CD4-positive, alpha-beta T cell (primary cell): Measurements from ENCODE around the gene C4BPB. TPM values are rescaled to one million over a fixed set of nuclear protein-coding genes. Genes with fewer than 3 reads are reported as not detected.
"Not testable (repeated sequence)": the region's sequence is repeated elsewhere in the genome, so short reads cannot be mapped to it uniquely, and the experiment has no call there.

Experiments used
- ATAC-seq: fragments of 200-7000 bp; cut with Tn5 transposase; one replicate; pipeline ENCODE4 v1.10.0; 2022; ENCODE audit warnings: mild to moderate bottlenecking; ENCODE audit not compliant: poor library complexity
- CTCF ChIA-PET: fragments of 350-600 bp; sonication (Branson Sonifier 250); formaldehyde crosslinking; loops from one replicate; lab custom pipeline; 2021; ENCODE audit warnings: antibody characterized with exemption, inconsistent platforms; lab: Charles Lee
- POLR2A ChIA-PET: fragments of 350-600 bp; sonication (Branson Sonifier 250); formaldehyde crosslinking; loops from one replicate; lab custom pipeline; 2021; ENCODE audit warnings: antibody characterized with exemption, inconsistent platforms; lab: Charles Lee
- DNase-seq, 14 experiments: peaks; one replicate each; pipeline ENCODE4 v3.0.0-alpha.2; 2013 to 2020; ENCODE audit warnings: mixed read lengths in 2 of 14
- H3K27ac ChIP-seq, 2 donors: one replicate each; pipeline versions ENCODE4 v1.5.1 to v1.7.0; 2013; ENCODE audit warnings: low read length in 2 of 2, low read depth in 1 of 2, mild to moderate bottlenecking in 1 of 2
- H3K27me3 ChIP-seq, 2 experiments: 1 replicate in 1 of 2; 2 replicates in 1 of 2; pipeline versions ENCODE4 v1.6.1 to v1.7.0; 2013; ENCODE audit warnings: low read length in 2 of 2, control low read depth in 1 of 2, mild to moderate bottlenecking in 1 of 2, moderate library complexity in 1 of 2; ENCODE audit not compliant: insufficient read depth in 2 of 2, control insufficient read depth in 1 of 2
- H3K36me3 ChIP-seq: one replicate; pipeline ENCODE4 v1.6.1; 2013; ENCODE audit warnings: low read length, control low read depth; ENCODE audit not compliant: insufficient read depth
- H3K4me1 ChIP-seq: one replicate; pipeline ENCODE4 v1.6.1; 2013; ENCODE audit warnings: low read length, control low read depth; ENCODE audit not compliant: insufficient read depth
- H3K4me3 ChIP-seq: one replicate; pipeline ENCODE4 v1.5.1; 2013; ENCODE audit warnings: mild to moderate bottlenecking, low read length, moderate library complexity
- H3K9me3 ChIP-seq, 2 experiments: 1 replicate in 1 of 2; 2 replicates in 1 of 2; pipeline versions ENCODE4 v1.6.1 to v1.7.0; 2013; ENCODE audit warnings: low read length in 2 of 2, mild to moderate bottlenecking in 2 of 2, control low read depth in 1 of 2, moderate library complexity in 1 of 2; ENCODE audit not compliant: control insufficient read depth in 1 of 2, insufficient read depth in 1 of 2
- H3K27ac Mint-ChIP-seq: one replicate; pipeline ENCODE4 v1.8.0; 2020; ENCODE audit warnings: mixed read lengths
- H3K27me3 Mint-ChIP-seq: one replicate; pipeline ENCODE4 v1.8.0; 2021; ENCODE audit warnings: mixed read lengths
- H3K36me3 Mint-ChIP-seq: one replicate; pipeline ENCODE4 v1.8.0; 2021; ENCODE audit warnings: low read depth, mixed read lengths
- H3K4me1 Mint-ChIP-seq: one replicate; pipeline ENCODE4 v1.8.0; 2021; ENCODE audit warnings: low read depth, mixed read lengths
- H3K4me3 Mint-ChIP-seq: one replicate; pipeline ENCODE4 v1.8.0; 2020; ENCODE audit warnings: mild to moderate bottlenecking, mixed read lengths
- H3K9me3 Mint-ChIP-seq: one replicate; pipeline ENCODE4 v1.8.0; 2020; ENCODE audit warnings: mixed read lengths
- CTCF ChIP-seq: fragments of 200-600 bp; IDR thresholded peaks from one replicate; pipeline ENCODE4 v1.8.0; 2022; ENCODE audit warnings: antibody characterized with exemption, mild to moderate bottlenecking
- intact Hi-C, 2 experiments: fragments of 100-400 bp; cut with DNase I in 1 of 2; cut with micrococcal nuclease in 1 of 2; formaldehyde crosslinking; loops; one replicate each; pipeline versions ENCODE4 v1.15.1 to v1.9.0; 2023 to 2025; cut with DNase I, micrococcal nuclease
- total RNA-seq, 174 experiments: library from RNA in 2 of 174; stranded (reverse) in 2 of 174; gene quantifications; one replicate each; pipeline ENCODE4 v1.2.3 and lab custom pipeline; 2021 to 2026

C4BPB gene
- total RNA-seq, 2 experiments from 2014 or later: 1.6 to 2.1 TPM

GRCh38 chr1:207040181-207040533 lies 48.5 kb upstream of the C4BPB start:
- Mint-ChIP-seq H3K9me3 (no peaks in the 10 kb centered on the region), H3K4me1 (peaks cover 25% of the 10 kb centered on the region), H3K4me3 (no peak overlapping the region), H3K27me3 (peaks cover 2% of the 10 kb centered on the region), H3K27ac (no peak overlapping the region), H3K36me3 (peaks cover 13% of the 10 kb centered on the region)
- Histone ChIP-seq H3K9me3 (no peaks in the 10 kb centered on the region), H3K27ac (no peak overlapping the region), H3K36me3 (no peaks in the 10 kb centered on the region), H3K4me3 (no peak overlapping the region), H3K4me1 (no peaks in the 10 kb centered on the region), H3K27me3 (peaks cover 0 to 7% of the 10 kb centered on the region in 2 experiments)
- no peak for DNase-seq
- ChIA-PET CTCF (interaction anchor here (0.6 to 1.7 kb wide), 3 partner anchors 10 to 365 kb away, joined by 3 to 7 read pairs (median 3); no protein-coding TSS in a partner anchor), POLR2A (interaction anchor here (0.7 kb wide), 1 partner anchor 215 kb away, joined by 5 read pairs; no protein-coding TSS in a partner anchor)
- ATAC-seq: no peak
- intact Hi-C loops: no loop called here
- no peak for TF ChIP-seq CTCF

DNA sequence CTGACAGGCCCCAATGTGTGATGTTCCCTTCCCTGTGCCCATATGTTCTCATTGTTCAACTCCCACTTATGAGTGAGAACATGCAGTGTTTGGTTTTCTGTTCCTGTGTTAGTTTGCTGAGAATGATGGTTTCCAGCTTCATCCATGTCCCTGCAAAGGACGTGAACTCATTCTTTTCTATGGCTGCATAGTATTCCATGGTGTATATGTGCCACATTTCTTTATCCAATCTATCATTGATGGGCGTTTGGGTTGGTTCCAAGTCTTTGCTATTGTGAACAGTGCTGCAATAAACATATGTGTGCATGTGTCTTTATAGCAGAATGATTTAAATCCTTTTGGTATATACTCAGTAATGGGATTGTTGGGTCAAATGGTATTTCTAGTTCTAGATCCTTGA lies 47.3 kb upstream of the C4BPB start:
- H3K36me3 Mint-ChIP-seq: peaks cover 26% of the 10 kb centered on the region
- H3K27ac ChIP-seq, DNase-seq, ATAC-seq, H3K4me3 ChIP-seq, H3K4me3 Mint-ChIP-seq, H3K27me3 ChIP-seq, H3K9me3 Mint-ChIP-seq, H3K27me3 Mint-ChIP-seq, H3K9me3 ChIP-seq, H3K36me3 ChIP-seq, intact Hi-C loops, H3K4me1 ChIP-seq, H3K27ac Mint-ChIP-seq: not testable (repeated sequence)
- ChIA-PET CTCF (interaction anchor here (1.7 kb wide), 1 partner anchor 8 kb away, joined by 7 read pairs; no protein-coding TSS in a partner anchor), POLR2A (interaction anchor here (0.7 kb wide), 1 partner anchor 481 kb away, joined by 3 read pairs; no protein-coding TSS in a partner anchor)
- H3K4me1 Mint-ChIP-seq: peaks cover 38% of the 10 kb centered on the region

GRCh38 chr1:207045453-207045852 lies 43.2 kb upstream of the C4BPB start:
- Mint-ChIP-seq H3K27me3 (no peaks in the 10 kb centered on the region), H3K4me1 (peaks cover 73% of the 10 kb centered on the region), H3K27ac (no peak overlapping the region), H3K4me3 (no peak overlapping the region), H3K9me3 (no peaks in the 10 kb centered on the region), H3K36me3 (peaks cover 65% of the 10 kb centered on the region)
- no peak for ATAC-seq
- peaks cover 22% of the 10 kb centered on the region for H3K36me3 ChIP-seq
- H3K4me3 ChIP-seq: no peak overlapping the region
- DNase-seq: no peak
- H3K27me3 ChIP-seq: no peaks in the 10 kb centered on the region
- CTCF ChIA-PET: interaction anchor here (1.2 kb wide), 2 partner anchors 39 to 360 kb away, joined by 3 read pairs; no protein-coding TSS in a partner anchor
- H3K9me3 ChIP-seq: no peaks in the 10 kb centered on the region
- intact Hi-C loops: no loop called here
- no peak for TF ChIP-seq CTCF
- peaks cover 4% of the 10 kb centered on the region for H3K4me1 ChIP-seq
- H3K27ac ChIP-seq: no peak overlapping the region
- POLR2A ChIA-PET: no interaction called here

DNA sequence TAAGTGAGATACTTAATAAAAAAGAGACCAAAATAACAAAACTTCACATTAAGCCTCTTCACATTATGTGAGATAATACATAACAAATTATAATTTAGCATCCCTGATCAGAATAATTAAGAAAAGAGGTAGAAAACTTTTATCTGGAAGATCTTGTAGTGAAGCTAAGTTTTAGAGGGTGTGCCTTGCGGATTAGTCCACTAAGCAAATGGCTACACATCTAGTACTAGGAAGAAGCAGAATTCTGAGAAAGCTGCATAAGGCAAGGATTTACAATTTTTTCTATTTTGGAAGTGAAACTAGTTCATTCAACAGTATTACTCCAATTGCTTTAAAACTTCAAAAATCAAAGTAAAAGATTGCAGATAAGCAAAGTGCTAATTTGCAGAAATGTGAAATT lies 41.2 kb upstream of the C4BPB start:
- peaks cover 22% of the 10 kb centered on the region for H3K36me3 ChIP-seq
- no peak overlapping the region for H3K27ac ChIP-seq
- ATAC-seq (no peak), DNase-seq (no peak)
- Mint-ChIP-seq H3K36me3 (peaks cover 65% of the 10 kb centered on the region), H3K27ac (no peak overlapping the region), H3K9me3 (no peaks in the 10 kb centered on the region), H3K4me3 (no peak overlapping the region), H3K27me3 (no peaks in the 10 kb centered on the region), H3K4me1 (peaks cover 88% of the 10 kb centered on the region)
- TF ChIP-seq CTCF: no peak
- no peaks in the 10 kb centered on the region for H3K9me3 ChIP-seq
- peaks cover 20% of the 10 kb centered on the region for H3K4me1 ChIP-seq
- intact Hi-C loops: no loop called here
- ChIA-PET POLR2A (no interaction called here), CTCF (interaction anchor here (1.3 kb wide), 1 partner anchor 357 kb away, joined by 4 read pairs; no protein-coding TSS in a partner anchor)
- no peak overlapping the region for H3K4me3 ChIP-seq
- no peaks in the 10 kb centered on the region for H3K27me3 ChIP-seq
